ENCODE results near the gene OR4X2. TPM values are rescaled to one million over a fixed set of nuclear protein-coding genes. Genes with fewer than 3 reads are reported as not detected.

The OR4X2 gene
- polyA plus RNA-seq, 1 donor (not counting 4 experiments of a cell fraction or from before 2014, with no cell fraction given), result not detected

- H3K4me2 ChIP-seq (ENCODE audit: control insufficient read depth, extremely low read depth, insufficient read depth, low read depth, low read length), result no peak overlapping the region
- dilution Hi-C loops (cut with MboI; ENCODE audit: extremely low pct_ligation_motif_present, low sequenced_read_pairs), result no loop called here
- no peaks in the 10 kb centered on the region for H3K9me1 ChIP-seq (ENCODE audit: control insufficient read depth, extremely low read depth, insufficient read depth, low read length)
- no peaks in the 10 kb centered on the region for H3K36me3 ChIP-seq (ENCODE audit: control insufficient read depth in 2 of 2, extremely low read depth in 1 of 2, insufficient read depth in 2 of 2, low read length in 2 of 2)
- no peak overlapping the region for H2AFZ ChIP-seq (ENCODE audit: control insufficient read depth, low read length)
- no peak overlapping the region for H3K4me3 ChIP-seq (ENCODE audit: control insufficient read depth in 2 of 3, extremely low read depth in 1 of 3, insufficient read depth in 2 of 3, low read depth in 1 of 3, low read length in 3 of 3)
- H3K9ac ChIP-seq (ENCODE audit: control insufficient read depth, extremely low read depth, insufficient read depth, low read length), result no peak overlapping the region
- TF ChIP-seq EZH2 (IDR thresholded peaks at IDR 0.05; ENCODE audit: low read length), result no peak
- TF ChIP-seq CTCF (optimal IDR thresholded peaks at IDR 0.05 in 1 of 3, IDR thresholded peaks at IDR 0.05 in 1 of 3, conservative IDR thresholded peaks at IDR 0.05 in 1 of 3; ENCODE audit: extremely low read depth in 1 of 3, insufficient read depth in 2 of 3, low read length in 3 of 3), result no peak
- no peak overlapping the region for H3K27ac ChIP-seq (ENCODE audit: control insufficient read depth, insufficient read depth, low read length)
- no peaks in the 10 kb centered on the region for H3K4me1 ChIP-seq (ENCODE audit: control insufficient read depth, extremely low read depth, insufficient read depth, low read length)
- no peaks in the 10 kb centered on the region for H4K20me1 ChIP-seq (ENCODE audit: control insufficient read depth, extremely low read depth, insufficient read depth, low read length)
- no peaks in the 10 kb centered on the region for H3K27me3 ChIP-seq (ENCODE audit: control insufficient read depth, extremely low read depth, insufficient read depth, low read length)
- H3K9me3 ChIP-seq (ENCODE audit: control insufficient read depth, low read depth, low read length), result no peaks in the 10 kb centered on the region
- DNase-seq (ENCODE audit: low read depth, low spot score), result no peak
- no peak for FAIRE-seq
- H3K79me2 ChIP-seq (ENCODE audit: control insufficient read depth, insufficient read depth, low read length), result no peaks in the 10 kb centered on the region
Observed at GRCh38 chr11:48261600-48261999, 16.7 kb downstream of the OR4X2 start.

- Histone ChIP-seq H3K9ac (ENCODE audit: control insufficient read depth, extremely low read depth, insufficient read depth, low read length) (no peak within 1 kb of the TSS), H4K20me1 (ENCODE audit: control insufficient read depth, extremely low read depth, insufficient read depth, low read length) (no peaks in the 10 kb centered on the region), H3K4me1 (ENCODE audit: control insufficient read depth, extremely low read depth, insufficient read depth, low read length) (no peaks in the 10 kb centered on the region), H3K27ac (ENCODE audit: control insufficient read depth, insufficient read depth, low read length) (no peak within 1 kb of the TSS), H3K9me3 (ENCODE audit: control insufficient read depth, low read depth, low read length) (no peaks in the 10 kb centered on the region), H3K4me2 (ENCODE audit: control insufficient read depth, extremely low read depth, insufficient read depth, low read depth, low read length) (no peak within 1 kb of the TSS), H3K36me3 (ENCODE audit: control insufficient read depth in 2 of 2, extremely low read depth in 1 of 2, insufficient read depth in 2 of 2, low read length in 2 of 2) (no peaks in the 10 kb centered on the region), H3K4me3 (ENCODE audit: control insufficient read depth in 2 of 3, extremely low read depth in 1 of 3, insufficient read depth in 2 of 3, low read depth in 1 of 3, low read length in 3 of 3) (no peak within 1 kb of the TSS), H3K79me2 (ENCODE audit: control insufficient read depth, insufficient read depth, low read length) (no peaks in the 10 kb centered on the region), H2AFZ (ENCODE audit: control insufficient read depth, low read length) (no peak within 1 kb of the TSS), H3K9me1 (ENCODE audit: control insufficient read depth, extremely low read depth, insufficient read depth, low read length) (no peaks in the 10 kb centered on the region), H3K27me3 (ENCODE audit: control insufficient read depth, extremely low read depth, insufficient read depth, low read length) (no peaks in the 10 kb centered on the region)
- no peak for FAIRE-seq
- dilution Hi-C loops (cut with MboI; ENCODE audit: extremely low pct_ligation_motif_present, low sequenced_read_pairs), result no loop called here
- TF ChIP-seq CTCF (optimal IDR thresholded peaks at IDR 0.05 in 1 of 3, IDR thresholded peaks at IDR 0.05 in 1 of 3, conservative IDR thresholded peaks at IDR 0.05 in 1 of 3; ENCODE audit: extremely low read depth in 1 of 3, insufficient read depth in 2 of 3, low read length in 3 of 3) (no peak), EZH2 (IDR thresholded peaks at IDR 0.05; ENCODE audit: low read length) (no peak)
- no peak for DNase-seq (ENCODE audit: low read depth, low spot score)
Observed at GRCh38 chr11:48263423-48263911, 18.6 kb downstream of the OR4X2 start, which contains the start of gene OR4X1. Gene OR4X1, plus strand, starts transcription at chr11:48263861. Its CDS starts 0 bp downstream, at chr11:48263861.
